SK-N-SH treated with all-trans-retinoic acid at 6 μM for 48 hours (cell line): ENCODE data around the gene TXNRD2.

ENCODE experiments used
- ATAC-seq: fragments of 200-7000 bp; cut with Tn5 transposase; 3 replicates; pipeline ENCODE4 v1.9.1; 2020; ENCODE audit warnings: mild to moderate bottlenecking, moderate library complexity
- ARNTL ChIP-seq: fragments of 450-650 bp; formaldehyde crosslinking; IDR thresholded peaks from 2 replicates; pipeline ENCODE4 v1.5.0; 2020; ENCODE audit warnings: low read depth, mild to moderate bottlenecking, moderate library complexity, borderline replicate concordance
- BACH2 ChIP-seq: fragments of 250-450 bp; sonication (Bioruptor Pico); IDR thresholded peaks from 2 replicates; pipeline ENCODE4 v1.9.0; 2021; ENCODE audit warnings: mild to moderate bottlenecking, borderline replicate concordance
- CSDC2 ChIP-seq: fragments of 250-450 bp; sonication (Bioruptor Pico); IDR thresholded peaks from 2 replicates; pipeline ENCODE4 v1.5.0; 2020; ENCODE audit warnings: mild to moderate bottlenecking, moderate library complexity
- CSRNP3 ChIP-seq: fragments of 250-450 bp; sonication (Bioruptor Pico); IDR thresholded peaks from 2 replicates; pipeline ENCODE4 v1.5.1; 2021; ENCODE audit warnings: mild to moderate bottlenecking, moderate library complexity
- ESRRG ChIP-seq: fragments of 250-450 bp; sonication (Bioruptor Pico); IDR thresholded peaks from 2 replicates; pipeline ENCODE4 v1.6.1; 2021; ENCODE audit warnings: mild to moderate bottlenecking
- GLIS3 ChIP-seq: fragments of 250-450 bp; sonication (Bioruptor Pico); IDR thresholded peaks from 2 replicates; pipeline ENCODE4 v1.5.0; 2020; ENCODE audit warnings: mild to moderate bottlenecking, moderate library complexity
- PATZ1 ChIP-seq: fragments of 250-450 bp; sonication (Bioruptor Pico); IDR thresholded peaks from 2 replicates; pipeline ENCODE4 v1.8.0; 2020; ENCODE audit warnings: mild to moderate bottlenecking, moderate library complexity, borderline replicate concordance
- RARB ChIP-seq: fragments of 250-450 bp; sonication (Bioruptor Pico); IDR thresholded peaks from 2 replicates; pipeline ENCODE4 v1.8.0; 2021; ENCODE audit warnings: mild to moderate bottlenecking, moderate library complexity
- SNAI2 ChIP-seq: fragments of 250-450 bp; sonication (Bioruptor Pico); IDR thresholded peaks from 2 replicates; pipeline ENCODE4 v1.5.0; 2020; ENCODE audit warnings: mild to moderate bottlenecking, moderate library complexity
- TCF4 ChIP-seq: fragments of 250-450 bp; sonication (Bioruptor Pico); IDR thresholded peaks from 2 replicates; pipeline ENCODE4 v1.8.0; 2021; ENCODE audit warnings: mild to moderate bottlenecking, moderate library complexity, borderline replicate concordance
- TOX ChIP-seq: fragments of 250-450 bp; sonication (Bioruptor Pico); IDR thresholded peaks from 2 replicates; pipeline ENCODE4 v1.8.0; 2021; ENCODE audit warnings: mild to moderate bottlenecking, moderate library complexity, borderline replicate concordance
- ZC3H10 ChIP-seq: fragments of 250-450 bp; sonication (Bioruptor Pico); IDR thresholded peaks from 2 replicates; pipeline ENCODE4 v1.5.1; 2021; ENCODE audit warnings: mild to moderate bottlenecking, moderate library complexity
- ZFP30 ChIP-seq: fragments of 450-650 bp; formaldehyde crosslinking; IDR thresholded peaks from 2 replicates; pipeline ENCODE4 v1.5.0; 2022; ENCODE audit warnings: mild to moderate bottlenecking, moderate library complexity
- ZNF565 ChIP-seq: fragments of 450-650 bp; formaldehyde crosslinking; conservative IDR thresholded peaks from 2 replicates; pipeline ENCODE4 v1.5.0; 2020; ENCODE audit warnings: low read depth, mild to moderate bottlenecking, moderate library complexity
- ZNF70 ChIP-seq: fragments of 450-650 bp; formaldehyde crosslinking; IDR thresholded peaks from 2 replicates; pipeline ENCODE4 v1.5.0; 2020; ENCODE audit warnings: mild to moderate bottlenecking, moderate library complexity
- TF ChIP-seq, protein P1 (sequence below): fragments of 250-450 bp; sonication (Bioruptor Pico); IDR thresholded peaks from 2 replicates; pipeline ENCODE4 v1.5.0; 2020; ENCODE audit warnings: mild to moderate bottlenecking, moderate library complexity
- TF ChIP-seq, protein P2 (sequence below): fragments of 250-450 bp; sonication (Bioruptor Pico); IDR thresholded peaks from 2 replicates; pipeline ENCODE4 v1.5.1; 2020; ENCODE audit warnings: low read depth, mild to moderate bottlenecking, moderate library complexity
- TF ChIP-seq, protein P3 (sequence below): fragments of 250-450 bp; sonication (Bioruptor Pico); IDR thresholded peaks from 2 replicates; pipeline ENCODE4 v1.8.0; 2021; ENCODE audit warnings: low read depth, mild to moderate bottlenecking, moderate library complexity, borderline replicate concordance

TXNRD2 gene

GRCh38 chr22:19897726-19898125, 43.9 kb downstream of the TXNRD2 start (continued):
- TF ChIP-seq, protein P1, sequence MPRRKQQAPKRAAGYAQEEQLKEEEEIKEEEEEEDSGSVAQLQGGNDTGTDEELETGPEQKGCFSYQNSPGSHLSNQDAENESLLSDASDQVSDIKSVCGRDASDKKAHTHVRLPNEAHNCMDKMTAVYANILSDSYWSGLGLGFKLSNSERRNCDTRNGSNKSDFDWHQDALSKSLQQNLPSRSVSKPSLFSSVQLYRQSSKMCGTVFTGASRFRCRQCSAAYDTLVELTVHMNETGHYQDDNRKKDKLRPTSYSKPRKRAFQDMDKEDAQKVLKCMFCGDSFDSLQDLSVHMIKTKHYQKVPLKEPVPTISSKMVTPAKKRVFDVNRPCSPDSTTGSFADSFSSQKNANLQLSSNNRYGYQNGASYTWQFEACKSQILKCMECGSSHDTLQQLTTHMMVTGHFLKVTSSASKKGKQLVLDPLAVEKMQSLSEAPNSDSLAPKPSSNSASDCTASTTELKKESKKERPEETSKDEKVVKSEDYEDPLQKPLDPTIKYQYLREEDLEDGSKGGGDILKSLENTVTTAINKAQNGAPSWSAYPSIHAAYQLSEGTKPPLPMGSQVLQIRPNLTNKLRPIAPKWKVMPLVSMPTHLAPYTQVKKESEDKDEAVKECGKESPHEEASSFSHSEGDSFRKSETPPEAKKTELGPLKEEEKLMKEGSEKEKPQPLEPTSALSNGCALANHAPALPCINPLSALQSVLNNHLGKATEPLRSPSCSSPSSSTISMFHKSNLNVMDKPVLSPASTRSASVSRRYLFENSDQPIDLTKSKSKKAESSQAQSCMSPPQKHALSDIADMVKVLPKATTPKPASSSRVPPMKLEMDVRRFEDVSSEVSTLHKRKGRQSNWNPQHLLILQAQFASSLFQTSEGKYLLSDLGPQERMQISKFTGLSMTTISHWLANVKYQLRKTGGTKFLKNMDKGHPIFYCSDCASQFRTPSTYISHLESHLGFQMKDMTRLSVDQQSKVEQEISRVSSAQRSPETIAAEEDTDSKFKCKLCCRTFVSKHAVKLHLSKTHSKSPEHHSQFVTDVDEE (CRISPR knock-in tag) = no peak
- no peak for TF ChIP-seq GLIS3

- TF ChIP-seq GLIS3 (no peak), PATZ1 (CRISPR knock-in tag) (no peak), TCF4 (CRISPR knock-in tag) (no peak), ZFP30 (CRISPR knock-in tag) (no peak), TOX (CRISPR knock-in tag) (no peak)
Measured at GRCh38 chr22:19896665-19897355, 44.8 kb downstream of the TXNRD2 start.

GRCh38 chr22:19895160-19895849, 46.3 kb downstream of the TXNRD2 start:
- TF ChIP-seq BACH2 (CRISPR knock-in tag) (no peak), PATZ1 (CRISPR knock-in tag) (no peak), RARB (no peak), TOX (CRISPR knock-in tag) (no peak), CSDC2 (no peak), ZFP30 (CRISPR knock-in tag) (no peak), SNAI2 (CRISPR knock-in tag) (no peak), ZNF70 (CRISPR knock-in tag) (no peak), ZC3H10 (CRISPR knock-in tag) (no peak), ARNTL (no peak), ESRRG (no peak)
- TF ChIP-seq, protein P1 (CRISPR knock-in tag) = no peak
- TF ChIP-seq, protein P2, sequence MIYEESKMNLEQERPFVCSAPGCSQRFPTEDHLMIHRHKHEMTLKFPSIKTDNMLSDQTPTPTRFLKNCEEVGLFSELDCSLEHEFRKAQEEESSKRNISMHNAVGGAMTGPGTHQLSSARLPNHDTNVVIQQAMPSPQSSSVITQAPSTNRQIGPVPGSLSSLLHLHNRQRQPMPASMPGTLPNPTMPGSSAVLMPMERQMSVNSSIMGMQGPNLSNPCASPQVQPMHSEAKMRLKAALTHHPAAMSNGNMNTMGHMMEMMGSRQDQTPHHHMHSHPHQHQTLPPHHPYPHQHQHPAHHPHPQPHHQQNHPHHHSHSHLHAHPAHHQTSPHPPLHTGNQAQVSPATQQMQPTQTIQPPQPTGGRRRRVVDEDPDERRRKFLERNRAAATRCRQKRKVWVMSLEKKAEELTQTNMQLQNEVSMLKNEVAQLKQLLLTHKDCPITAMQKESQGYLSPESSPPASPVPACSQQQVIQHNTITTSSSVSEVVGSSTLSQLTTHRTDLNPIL (CRISPR knock-in tag) = no peak
- TF ChIP-seq, all 23 proteins: peak for 0
- ATAC-seq = no peak

More at GRCh38 chr22:19896665-19897355, 44.8 kb downstream of the TXNRD2 start:
- ATAC-seq = no peak; the same call in 2 of the 3 replicates

GRCh38 chr22:19893363-19893762, 48.3 kb downstream of the TXNRD2 start:
- ATAC-seq = no peak
- no peak for TF ChIP-seq ESRRG
- no peak for TF ChIP-seq CSDC2
- TF ChIP-seq, protein P3, sequence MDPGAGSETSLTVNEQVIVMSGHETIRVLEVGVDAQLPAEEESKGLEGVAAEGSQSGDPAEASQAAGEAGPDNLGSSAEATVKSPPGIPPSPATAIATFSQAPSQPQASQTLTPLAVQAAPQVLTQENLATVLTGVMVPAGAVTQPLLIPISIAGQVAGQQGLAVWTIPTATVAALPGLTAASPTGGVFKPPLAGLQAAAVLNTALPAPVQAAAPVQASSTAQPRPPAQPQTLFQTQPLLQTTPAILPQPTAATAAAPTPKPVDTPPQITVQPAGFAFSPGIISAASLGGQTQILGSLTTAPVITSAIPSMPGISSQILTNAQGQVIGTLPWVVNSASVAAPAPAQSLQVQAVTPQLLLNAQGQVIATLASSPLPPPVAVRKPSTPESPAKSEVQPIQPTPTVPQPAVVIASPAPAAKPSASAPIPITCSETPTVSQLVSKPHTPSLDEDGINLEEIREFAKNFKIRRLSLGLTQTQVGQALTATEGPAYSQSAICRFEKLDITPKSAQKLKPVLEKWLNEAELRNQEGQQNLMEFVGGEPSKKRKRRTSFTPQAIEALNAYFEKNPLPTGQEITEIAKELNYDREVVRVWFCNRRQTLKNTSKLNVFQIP (CRISPR knock-in tag) = no peak
- no peak for TF ChIP-seq ZC3H10 (CRISPR knock-in tag)
- TF ChIP-seq TCF4 (CRISPR knock-in tag) = no peak
- TF ChIP-seq GLIS3 = no peak
- no peak for TF ChIP-seq SNAI2 (CRISPR knock-in tag)
- TF ChIP-seq CSRNP3 (CRISPR knock-in tag) = no peak
- TF ChIP-seq ZNF565 = no peak
- TF ChIP-seq TOX (CRISPR knock-in tag) = no peak
- TF ChIP-seq ZFP30 (CRISPR knock-in tag) = no peak
- no peak for TF ChIP-seq BACH2 (CRISPR knock-in tag)
